Activated effector memory CD4-positive, alpha-beta T cell treated with Interleukin-2 at 50 U/mL for 16 hours (primary cell): ENCODE measurements around the gene FIBCD1.

ENCODE experiments used
- DNase-seq: peaks from one replicate; pipeline ENCODE4 v3.0.0-alpha.2; 2020

The FIBCD1 gene, protein sequence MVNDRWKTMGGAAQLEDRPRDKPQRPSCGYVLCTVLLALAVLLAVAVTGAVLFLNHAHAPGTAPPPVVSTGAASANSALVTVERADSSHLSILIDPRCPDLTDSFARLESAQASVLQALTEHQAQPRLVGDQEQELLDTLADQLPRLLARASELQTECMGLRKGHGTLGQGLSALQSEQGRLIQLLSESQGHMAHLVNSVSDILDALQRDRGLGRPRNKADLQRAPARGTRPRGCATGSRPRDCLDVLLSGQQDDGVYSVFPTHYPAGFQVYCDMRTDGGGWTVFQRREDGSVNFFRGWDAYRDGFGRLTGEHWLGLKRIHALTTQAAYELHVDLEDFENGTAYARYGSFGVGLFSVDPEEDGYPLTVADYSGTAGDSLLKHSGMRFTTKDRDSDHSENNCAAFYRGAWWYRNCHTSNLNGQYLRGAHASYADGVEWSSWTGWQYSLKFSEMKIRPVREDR

DNA sequence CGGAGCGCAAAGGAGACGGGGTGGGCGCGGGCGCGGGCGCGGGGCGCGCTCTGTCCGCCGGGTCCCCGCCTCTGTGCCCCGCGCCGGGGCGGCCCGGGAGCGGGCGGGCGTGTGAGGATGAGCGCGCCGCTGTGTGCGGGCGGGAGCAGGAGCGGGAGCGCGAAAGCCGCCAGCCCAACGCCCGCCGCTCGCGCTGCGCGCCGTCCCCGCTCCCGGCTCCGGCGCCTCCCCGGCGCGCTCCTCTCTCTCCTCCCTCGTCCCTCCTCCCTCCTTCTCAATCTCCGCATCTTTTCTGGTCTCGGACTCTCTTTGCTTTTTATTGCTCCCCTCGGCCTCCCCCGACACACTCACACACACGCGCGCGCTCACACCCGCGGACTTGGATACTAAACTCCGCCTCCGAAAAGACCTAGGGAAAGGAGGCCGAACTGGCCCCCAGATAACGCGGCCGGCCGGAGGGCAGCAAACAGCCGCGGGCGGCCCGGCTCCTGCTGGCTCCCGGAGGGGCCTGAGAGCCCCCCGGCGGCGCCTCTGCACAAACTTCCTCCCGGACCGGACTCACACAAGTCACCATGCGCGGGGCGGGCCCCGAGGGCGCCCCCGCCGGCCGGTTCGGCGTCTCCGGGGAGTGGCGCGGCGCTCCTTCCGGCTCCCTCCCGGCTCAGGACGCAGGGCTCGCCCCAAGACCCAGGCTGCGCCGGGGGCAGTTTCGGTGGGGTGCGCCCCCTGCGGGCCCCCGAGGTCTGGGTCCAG lies at the start of gene FIBCD1:
TSS of gene FIBCD1 (minus strand) at position 596 of the 753 bp plus-strand sequence. CDS start 640 bp downstream, outside the sequence.
- DNase-seq, result no peak

DNA sequence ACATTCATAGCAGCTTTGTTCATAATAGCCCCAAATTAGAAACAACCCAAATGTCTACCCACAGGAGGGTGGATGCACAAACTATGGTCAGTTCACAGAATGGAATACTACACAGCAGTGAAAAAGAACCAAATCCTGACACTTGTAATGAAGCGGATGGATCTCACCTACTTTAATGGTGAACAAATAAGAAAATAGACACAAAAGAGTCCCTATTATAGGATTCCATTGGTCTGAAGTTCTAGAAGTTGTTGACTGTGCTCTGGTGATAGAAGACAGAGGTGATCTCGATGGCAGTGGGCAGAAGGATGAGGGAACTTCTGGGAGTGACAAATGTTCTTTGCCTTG lies 49.3 kb upstream of the FIBCD1 start:
- DNase-seq, result no peak

DNA sequence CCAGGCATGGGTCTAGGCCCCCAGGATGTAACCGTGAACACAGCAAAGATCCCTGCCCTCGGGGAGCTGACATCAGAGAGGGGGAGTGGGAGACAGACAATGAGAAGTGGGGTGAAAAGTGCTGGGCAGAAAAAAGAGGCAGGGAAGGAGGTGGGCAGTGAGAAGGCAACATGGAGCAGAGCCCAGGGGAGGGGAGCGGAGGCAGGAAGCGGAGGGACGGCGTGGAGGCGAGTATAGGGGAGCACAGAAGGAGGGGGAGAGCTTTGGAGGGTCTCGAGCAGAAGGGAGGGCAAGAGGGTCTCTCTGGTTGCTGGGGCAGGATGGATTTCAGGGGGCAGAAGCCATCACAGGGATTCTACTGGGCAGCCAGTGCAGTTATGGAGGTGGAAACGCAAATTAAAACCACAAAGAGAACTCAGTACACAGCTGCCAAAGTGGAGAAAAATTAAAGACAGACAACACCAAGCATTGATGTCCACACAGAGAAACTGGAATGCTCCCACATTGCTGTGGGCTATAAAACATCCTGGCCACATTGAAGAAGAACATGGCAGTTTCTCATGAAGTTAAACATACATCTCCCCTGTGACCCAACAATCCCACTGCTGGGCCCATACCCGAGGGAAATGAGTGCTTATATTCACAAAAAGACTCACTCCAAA lies 48.8 kb upstream of the FIBCD1 start:
- no peak for DNase-seq

DNA sequence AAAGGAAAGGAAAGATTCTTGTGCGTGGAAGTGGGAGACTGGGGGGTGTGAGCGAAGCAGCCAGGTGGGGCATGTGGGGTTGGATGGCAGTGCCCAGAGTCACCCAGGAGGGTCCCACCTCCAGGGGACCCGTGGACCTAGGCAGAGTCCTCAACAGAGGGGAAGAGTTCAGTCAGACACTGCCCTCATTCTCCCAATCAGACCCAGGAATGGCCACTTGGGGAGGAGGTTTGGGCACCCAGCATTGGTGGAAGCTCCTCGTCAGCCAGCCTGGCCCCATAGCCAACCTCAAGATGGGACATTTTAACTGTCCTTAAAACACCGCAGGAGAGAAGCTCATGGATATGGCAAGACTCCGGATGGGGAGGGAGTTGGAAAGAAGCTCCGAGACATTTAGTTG lies 48.0 kb upstream of the FIBCD1 start:
- DNase-seq, result no peak

DNA sequence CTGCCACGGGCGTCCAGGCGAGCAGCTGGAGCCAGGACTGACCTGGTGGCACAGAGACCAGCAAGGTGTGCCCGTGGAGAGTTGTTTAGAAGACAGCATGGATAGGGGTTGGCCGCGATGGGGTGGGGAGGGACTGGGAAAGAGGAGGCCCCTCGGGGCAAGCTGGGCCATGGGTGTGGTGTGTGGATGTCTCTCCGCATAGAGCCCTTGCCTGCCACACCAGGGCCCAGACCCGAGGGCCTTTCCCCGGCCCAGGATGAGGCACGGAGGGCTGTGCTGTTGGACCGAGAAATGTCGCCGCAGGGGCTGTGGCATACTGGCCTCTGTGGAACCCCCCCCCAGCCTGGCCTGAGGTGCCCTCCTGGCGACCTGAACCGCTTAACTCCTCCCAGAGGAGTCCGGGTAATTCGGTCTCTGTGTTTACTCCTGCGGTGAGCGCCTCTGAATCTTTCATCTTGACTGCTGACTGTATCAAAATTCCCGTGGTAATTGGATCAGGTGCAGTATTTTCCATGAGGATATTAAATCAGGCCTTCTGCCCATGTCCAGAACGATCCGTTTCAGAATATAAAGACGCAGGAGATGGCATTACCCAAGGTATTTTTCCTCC lies 47.4 kb upstream of the FIBCD1 start:
- no peak for DNase-seq

DNA sequence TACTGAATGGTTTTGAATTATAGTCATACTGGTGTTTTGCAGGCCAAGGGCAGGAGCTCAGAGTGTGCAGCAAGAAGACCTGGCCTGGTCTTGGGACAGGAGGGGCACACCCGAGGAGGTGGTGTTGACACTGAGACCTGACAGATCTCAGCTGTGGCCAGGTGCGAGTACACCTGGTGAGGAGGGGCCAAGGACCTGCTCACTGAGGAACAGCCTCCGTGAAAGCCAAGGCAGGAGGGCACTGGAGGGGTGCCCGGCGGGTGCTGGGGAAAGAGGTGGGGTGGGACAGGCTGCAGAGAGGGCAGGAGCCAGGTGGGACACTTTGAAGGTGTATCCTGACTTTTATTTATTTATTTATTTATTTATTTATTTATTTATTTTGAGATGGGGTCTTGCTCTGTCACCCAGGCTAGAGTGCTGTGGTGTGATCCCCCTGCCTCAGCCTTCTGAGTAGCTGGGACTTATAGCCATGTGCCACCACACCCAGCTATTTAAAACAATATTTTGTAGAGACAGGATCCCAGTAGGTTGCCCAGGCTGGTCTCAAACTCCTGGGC lies 46.6 kb upstream of the FIBCD1 start:
- DNase-seq, result no peak

DNA sequence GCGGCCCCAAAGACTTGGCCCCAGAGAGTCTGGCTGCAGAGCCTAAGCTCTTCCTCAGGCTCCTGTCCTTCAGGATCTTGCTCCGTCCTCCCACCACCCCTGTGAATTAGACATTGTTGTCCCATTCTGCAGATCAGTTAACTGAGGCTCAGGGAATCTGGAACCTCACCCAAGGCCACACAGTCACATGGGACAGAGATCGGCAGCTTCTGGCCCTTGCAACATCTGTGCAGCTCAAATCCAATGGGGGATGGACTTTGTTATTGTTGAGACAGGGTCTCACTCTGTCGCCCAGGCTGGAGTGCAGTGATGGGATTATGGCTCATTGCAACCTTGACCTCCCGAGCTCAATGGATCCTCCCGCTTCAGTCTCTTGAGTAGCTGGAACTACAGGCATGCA lies 46.0 kb upstream of the FIBCD1 start:
- DNase-seq, result no peak

DNA sequence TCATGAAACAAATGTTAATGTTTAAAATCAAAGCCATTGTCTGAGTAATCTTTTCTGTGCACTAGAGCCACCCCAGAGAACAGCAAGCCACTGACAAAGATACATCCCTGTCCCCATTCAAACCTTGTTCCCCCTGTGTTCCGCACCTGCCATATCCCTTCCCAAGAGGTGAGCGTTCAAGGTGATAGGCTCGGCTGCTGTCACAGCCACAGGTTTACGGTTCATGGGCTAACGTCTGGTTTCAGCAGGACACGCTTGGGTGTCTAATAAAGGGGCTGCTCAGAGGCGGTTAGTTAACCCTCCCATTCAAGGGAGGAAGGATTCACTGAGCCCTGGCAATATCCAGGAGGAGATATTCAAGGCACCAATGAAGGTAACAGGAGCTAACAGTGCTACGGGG lies 45.5 kb upstream of the FIBCD1 start:
- DNase-seq, result no peak

DNA sequence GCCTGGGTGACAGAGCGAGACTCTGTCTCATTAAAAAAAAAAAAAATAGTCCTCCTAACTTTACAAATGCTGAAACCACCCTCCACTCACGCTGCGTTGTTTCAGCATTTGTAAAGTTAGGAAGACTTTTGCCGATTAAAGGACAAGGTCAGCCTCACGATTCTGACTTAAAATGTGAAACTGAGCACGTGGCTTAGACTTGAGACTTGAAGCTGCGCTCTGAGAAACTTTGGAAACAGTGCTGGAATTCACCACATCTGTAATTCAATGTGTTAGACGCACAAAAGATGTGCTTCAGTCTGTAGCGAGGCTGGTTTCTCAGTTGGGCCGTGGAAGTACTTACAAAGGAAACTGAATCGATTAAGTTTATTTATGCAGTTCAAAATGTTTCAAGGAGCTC lies 44.9 kb upstream of the FIBCD1 start:
- no peak for DNase-seq

DNA sequence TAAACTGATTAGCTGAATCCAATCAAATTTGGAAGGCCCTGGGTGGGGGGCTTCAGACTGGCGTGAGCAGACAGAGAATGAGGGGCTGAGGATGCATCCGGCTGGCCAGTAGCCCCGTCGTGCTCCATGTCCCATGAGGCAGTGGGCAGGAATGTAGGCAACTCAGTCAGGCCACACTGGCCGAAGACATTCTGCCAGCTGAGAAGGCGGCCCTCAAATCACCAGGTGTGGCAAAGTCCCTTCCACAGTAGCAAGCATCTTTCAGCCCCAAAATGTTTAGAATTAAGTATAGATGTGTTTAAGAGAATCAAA lies 44.3 kb upstream of the FIBCD1 start:
- DNase-seq, result no peak

DNA sequence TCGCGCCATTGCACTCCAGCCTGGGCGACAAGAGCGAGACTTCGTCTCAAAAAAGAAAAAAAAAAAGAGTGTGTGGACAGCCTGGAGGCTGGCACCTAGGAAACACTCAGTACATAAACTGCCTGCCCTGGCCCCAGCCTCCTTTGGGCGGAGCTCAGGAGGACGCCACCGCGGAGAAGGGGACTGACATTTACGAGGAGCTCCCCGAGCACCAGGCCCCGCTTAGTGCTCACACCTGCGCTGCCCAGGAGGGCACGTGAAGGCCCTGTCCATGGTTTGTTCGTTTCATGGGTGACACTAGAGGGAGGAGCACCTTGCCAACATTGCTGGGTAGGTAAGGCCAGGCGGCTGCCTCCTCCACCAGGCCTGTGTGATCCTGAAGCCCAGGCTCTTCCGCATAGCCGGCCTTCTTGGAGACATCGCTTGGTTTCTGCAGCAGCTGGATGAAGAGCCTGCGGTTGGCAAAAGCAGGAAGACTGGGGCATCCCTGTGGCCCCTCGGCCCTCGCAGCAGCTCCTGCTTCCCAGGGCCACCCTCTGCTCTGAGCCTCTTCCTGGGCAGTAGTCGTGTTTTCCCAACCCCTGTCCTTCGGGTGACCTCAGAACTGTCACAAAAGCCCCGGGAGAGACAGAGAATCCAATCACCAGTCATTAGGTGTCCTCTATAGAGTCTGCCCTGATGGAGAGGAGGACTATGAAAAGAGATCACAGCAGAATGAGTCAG lies 43.8 kb upstream of the FIBCD1 start:
- no peak for DNase-seq

DNA sequence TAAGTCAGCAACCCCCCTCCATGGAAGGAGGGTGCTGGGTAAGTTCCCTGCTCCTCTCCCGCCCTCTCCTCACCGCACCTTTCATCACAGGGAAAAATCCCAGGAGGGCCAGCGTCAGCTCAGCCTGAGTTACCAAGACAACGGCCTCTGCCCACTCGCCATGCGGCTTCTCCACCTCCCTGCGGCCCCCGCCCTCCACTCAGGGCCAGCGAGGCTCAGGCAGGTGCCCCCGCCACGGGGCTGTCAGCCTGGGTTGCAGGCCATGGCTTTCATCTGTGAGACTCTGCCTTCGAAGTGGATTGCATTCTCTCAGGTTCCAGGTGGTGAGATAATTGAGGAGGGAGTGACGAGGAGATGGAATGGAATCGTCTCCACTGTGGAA lies 42.7 kb upstream of the FIBCD1 start:
- DNase-seq, result no peak

DNA sequence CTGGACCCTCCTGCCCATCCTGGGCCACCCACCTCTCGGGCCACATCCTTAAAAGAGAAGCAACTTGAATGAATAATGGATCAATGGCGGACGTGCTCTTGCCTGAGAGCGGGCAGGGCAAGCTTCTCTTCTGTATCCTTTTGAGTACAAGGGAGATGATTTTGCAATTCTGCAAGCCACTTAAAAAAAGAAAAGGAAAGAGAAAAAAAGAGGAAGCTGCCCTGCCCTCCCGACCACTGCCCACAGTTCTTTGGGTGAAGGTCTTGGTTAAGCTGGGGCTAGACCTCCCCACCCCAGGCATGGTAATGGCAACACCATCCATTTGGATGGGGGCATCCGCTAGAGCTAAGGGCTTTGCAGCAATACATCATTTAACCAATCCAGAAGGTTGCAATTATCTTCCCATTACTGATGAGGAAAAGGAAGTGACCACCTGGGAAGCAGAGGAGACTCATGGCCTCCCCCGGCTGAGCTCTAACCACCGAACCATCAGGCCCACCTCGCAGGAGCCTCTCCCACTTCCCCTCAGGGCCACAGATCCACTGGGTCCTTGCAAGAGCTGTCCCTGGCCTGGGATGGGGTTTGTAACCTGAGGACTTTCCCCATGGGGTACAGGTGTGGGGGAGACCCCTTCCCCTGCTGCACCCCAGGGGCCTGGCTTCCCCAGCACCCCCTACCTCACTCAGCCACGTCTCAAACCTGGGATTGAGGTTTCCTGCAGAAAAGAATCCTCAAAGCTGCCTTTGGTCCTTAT lies 42.1 kb upstream of the FIBCD1 start:
- no peak for DNase-seq

DNA sequence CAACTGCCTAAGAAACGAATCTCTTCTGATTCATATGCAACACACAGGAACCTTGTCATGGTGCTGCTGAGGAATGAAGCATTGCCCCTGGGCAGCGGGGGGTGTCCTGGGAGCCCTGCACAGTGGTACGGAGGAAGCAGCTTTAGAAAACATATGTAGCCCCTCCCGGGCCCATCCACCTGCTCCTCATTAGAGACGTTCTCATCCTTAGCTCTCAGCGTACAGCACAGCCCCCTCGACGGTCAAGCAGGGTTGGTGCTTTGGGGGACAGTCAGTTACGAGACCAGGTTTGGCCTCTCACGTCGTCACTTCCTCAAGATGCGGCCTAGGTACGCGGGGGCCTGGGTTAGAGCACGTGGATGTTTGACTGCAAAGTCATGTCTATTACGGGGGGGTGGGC lies 41.5 kb upstream of the FIBCD1 start:
- no peak for DNase-seq

DNA sequence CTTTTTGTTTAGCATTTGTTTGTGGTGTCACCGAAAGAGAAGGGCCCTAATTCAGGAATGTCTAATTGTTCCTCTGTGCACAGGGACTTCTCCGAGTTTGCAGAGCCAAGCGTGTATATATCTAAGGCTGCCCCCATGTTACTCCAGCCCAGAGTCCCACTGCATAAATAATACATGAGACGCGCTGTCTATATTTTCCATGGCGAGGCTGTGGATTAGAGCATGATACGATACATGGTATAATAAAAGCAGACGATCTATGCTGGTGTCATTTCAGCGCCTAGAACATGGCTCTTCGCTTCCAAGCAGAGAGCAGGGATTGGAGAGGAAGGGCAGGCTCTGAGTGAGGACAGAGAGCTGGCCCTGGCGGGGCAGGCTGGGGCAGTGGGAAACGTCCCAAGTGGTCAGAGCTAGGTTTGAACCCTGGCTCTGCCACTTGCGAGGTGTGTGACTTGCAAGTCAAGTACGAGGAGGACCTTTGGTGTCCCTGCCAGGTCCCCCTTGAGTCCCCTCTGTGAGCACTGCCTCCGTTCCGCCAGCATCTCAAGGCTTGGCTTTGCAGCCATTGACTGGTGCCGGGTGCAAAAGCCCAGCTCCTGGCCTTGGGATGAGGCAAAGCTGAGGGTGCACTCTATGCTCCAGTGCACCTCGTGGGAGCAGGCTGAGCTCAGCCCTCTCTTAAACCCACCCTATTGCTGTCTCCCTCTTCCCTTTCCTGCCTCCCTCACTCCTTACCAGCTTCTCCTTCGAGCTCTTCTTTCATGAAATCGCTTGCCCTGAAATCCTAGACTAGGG lies 40.7 kb upstream of the FIBCD1 start:
- no peak for DNase-seq

DNA sequence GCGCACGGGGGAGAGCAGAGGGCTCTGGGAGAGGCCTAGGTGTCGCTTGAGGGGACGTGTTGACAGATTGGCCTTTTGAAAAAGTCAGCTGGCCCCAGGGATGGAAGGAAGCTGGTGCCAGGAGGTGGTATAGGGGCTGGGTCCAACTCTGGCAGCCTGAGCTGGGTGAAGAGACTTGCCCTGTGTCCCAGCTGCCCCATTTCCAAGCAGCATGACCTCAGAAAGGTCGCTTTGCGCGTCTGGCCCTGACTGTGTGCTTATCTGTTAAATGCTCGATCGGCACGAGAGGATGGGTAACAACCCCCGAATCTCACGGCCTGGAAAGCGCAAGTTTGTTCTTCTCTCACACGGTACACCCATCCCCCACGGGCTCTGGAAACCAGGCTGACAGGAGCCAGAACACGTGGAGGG lies 38.8 kb upstream of the FIBCD1 start:
- no peak for DNase-seq

DNA sequence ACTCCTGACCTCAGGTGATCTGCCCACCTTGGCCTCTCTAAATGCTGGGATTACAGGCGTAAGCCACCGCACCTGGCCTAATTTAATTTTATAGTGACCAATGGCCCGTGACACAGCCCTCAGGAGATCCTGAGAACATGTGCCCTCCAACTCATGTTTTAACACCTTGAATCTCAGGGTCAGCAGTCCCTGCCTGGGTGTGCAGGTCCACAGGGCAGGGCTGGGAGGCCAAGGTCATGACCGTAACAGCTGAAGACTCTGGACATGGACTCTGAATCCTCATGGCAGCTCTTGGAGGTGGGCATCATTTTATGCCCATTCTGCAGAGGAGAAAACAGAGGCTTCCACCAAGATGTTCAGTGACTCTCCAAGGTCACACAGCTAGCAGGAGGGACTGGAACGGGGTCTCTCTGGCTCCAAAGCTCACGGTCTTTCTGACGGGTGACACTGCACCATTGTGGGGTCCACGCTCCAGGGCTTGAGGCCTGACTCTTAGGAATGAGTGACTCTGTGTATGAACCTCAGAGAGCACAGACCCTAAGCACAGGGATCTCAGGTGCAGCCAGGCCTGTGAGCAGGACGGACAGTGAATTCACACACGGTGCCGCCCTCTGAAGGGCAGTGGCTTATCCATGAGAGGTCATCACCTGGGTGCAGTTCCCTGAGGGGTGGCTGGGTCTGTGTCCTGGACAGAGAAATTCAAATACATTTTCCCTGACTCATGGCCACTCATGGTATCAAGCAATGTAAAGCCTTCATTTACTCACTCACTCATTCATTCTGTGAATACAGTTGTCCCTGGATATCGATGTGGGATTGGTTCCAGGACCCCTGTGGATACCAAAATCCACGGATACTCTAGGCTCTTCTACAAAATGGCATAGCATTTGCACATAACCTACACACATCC lies 37.1 kb upstream of the FIBCD1 start:
- no peak for DNase-seq

DNA sequence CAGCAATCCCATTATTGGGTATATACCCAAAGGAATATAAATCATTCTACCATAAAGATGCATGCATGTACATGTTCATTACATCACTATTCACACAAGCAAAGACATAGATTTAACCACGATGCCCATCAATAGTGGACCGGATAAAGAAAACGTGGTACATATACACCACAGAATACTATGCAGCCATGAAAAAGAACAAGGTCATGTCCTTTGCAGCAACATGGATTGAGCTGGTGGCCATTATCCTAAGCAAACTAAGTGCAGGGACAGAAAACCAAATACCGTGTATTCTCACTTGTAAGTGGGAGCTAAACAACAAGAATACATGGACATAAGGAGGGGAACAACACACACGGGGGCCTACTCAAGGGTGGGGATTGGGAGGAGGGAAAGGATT lies 36.1 kb upstream of the FIBCD1 start:
- no peak for DNase-seq

DNA sequence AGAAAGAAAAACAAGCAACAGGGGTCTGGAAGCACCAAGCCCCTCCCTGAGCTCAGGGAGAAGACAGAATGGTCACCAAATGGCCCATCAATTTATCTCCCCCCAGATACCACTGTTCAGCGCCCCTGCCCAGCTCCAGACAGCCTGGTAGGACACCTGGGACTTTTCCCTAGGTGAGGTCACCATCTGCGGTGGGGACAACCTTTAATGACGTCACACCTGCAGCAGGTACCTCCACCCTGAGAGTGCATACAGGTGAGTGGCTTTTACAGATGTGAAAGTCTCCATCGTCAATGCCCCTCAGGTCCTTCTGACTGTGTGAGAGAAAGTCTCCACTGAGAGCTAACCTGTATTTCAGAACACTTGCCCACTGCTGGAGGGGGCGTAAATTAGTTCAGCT lies 35.6 kb upstream of the FIBCD1 start:
- DNase-seq, result no peak
